Calu3 (cell line): Measurements from ENCODE around the gene RUFY3. TPM values are rescaled to one million over a fixed set of nuclear protein-coding genes. Genes with fewer than 3 reads are reported as not detected.

Experiments
- BruUV-seq: library from RNA; stranded (reverse); fragments of 400-500 nt; replicated peaks from 2 replicates; lab custom pipeline; 2021; lab: Mats Ljungman, UMichigan
- CTCF ChIA-PET: fragments of 300-600 bp; sonication (Branson Sonifier 250); formaldehyde crosslinking; loops from one replicate; lab custom pipeline; 2022; ENCODE audit warnings: antibody characterized with exemption; lab: Charles Lee
- DNase-seq: peaks from one replicate; pipeline ENCODE4 v3.0.0; 2022
- H3K27ac Mint-ChIP-seq: one replicate; pipeline ENCODE4 v1.8.0; 2022; ENCODE audit warnings: mixed read lengths; ENCODE audit not compliant: unreplicated experiment
- H3K27me3 Mint-ChIP-seq: one replicate; pipeline ENCODE4 v1.8.0; 2022; ENCODE audit warnings: mixed read lengths; ENCODE audit not compliant: unreplicated experiment
- H3K36me3 Mint-ChIP-seq: one replicate; pipeline ENCODE4 v1.8.0; 2022; ENCODE audit warnings: mild to moderate bottlenecking, moderate library complexity, mixed read lengths; ENCODE audit not compliant: insufficient read depth, unreplicated experiment
- H3K4me1 Mint-ChIP-seq: one replicate; pipeline ENCODE4 v1.8.0; 2022; ENCODE audit warnings: mild to moderate bottlenecking, low read depth, mixed read lengths; ENCODE audit not compliant: unreplicated experiment
- H3K4me3 Mint-ChIP-seq: one replicate; pipeline ENCODE4 v1.8.0; 2022; ENCODE audit warnings: mild to moderate bottlenecking, low read depth, moderate library complexity, mixed read lengths; ENCODE audit not compliant: unreplicated experiment
- H3K9me3 Mint-ChIP-seq: one replicate; pipeline ENCODE4 v1.8.0; 2022; ENCODE audit warnings: low read depth, mixed read lengths; ENCODE audit not compliant: unreplicated experiment
- intact Hi-C: fragments of 100-400 bp; cut with micrococcal nuclease; formaldehyde crosslinking; loops from one replicate; pipeline ENCODE4 v1.10.0; 2022; ENCODE audit not compliant: unreplicated experiment
- total RNA-seq: library from RNA; stranded (reverse); gene quantifications from 2 replicates; pipeline ENCODE4 v1.2.3, GENCODE V29; 2022
- TF ChIP-seq, protein P1 (sequence below): fragments of 200-600 bp; IDR thresholded peaks from one replicate; pipeline ENCODE4 v1.8.0; 2022; ENCODE audit warnings: antibody characterized with exemption; ENCODE audit not compliant: unreplicated experiment

Gene RUFY3
- total RNA-seq, 1 experiment from 2014 or later, result 25.8 TPM

DNA sequence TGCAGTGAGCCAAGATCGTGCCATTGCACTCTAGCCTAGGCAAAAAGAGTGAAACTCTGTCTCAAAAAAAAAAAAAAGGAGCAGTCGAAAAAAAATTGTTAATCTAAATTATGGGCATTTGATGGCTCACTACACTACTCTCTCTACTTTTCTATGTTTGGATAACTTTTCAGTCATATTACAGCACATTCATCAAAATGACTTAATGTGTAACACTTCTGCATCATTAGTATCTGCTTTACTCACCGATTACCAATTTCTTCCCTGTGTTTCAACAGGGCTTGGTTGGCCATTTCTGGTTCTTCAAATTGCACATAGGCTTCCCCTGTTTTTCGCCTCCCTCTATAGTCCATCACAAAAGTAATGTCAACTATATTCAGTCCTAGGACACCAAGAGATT, 109.5 kb downstream of the RUFY3 start:
- intact Hi-C loops, result loop anchor here (10.0 kb wide), 1 partner anchor 126 kb away; no protein-coding TSS in a partner anchor
- no peak overlapping the region for H3K27ac Mint-ChIP-seq
- H3K4me1 Mint-ChIP-seq, result peaks cover under 1% of the 10 kb centered on the region
- TF ChIP-seq, protein P1, sequence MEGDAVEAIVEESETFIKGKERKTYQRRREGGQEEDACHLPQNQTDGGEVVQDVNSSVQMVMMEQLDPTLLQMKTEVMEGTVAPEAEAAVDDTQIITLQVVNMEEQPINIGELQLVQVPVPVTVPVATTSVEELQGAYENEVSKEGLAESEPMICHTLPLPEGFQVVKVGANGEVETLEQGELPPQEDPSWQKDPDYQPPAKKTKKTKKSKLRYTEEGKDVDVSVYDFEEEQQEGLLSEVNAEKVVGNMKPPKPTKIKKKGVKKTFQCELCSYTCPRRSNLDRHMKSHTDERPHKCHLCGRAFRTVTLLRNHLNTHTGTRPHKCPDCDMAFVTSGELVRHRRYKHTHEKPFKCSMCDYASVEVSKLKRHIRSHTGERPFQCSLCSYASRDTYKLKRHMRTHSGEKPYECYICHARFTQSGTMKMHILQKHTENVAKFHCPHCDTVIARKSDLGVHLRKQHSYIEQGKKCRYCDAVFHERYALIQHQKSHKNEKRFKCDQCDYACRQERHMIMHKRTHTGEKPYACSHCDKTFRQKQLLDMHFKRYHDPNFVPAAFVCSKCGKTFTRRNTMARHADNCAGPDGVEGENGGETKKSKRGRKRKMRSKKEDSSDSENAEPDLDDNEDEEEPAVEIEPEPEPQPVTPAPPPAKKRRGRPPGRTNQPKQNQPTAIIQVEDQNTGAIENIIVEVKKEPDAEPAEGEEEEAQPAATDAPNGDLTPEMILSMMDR, result no peak
- H3K4me3 Mint-ChIP-seq, result no peak overlapping the region
- no peak for DNase-seq
- peaks cover 53% of the 10 kb centered on the region for H3K36me3 Mint-ChIP-seq
- CTCF ChIA-PET, result no interaction called here
- no TSS peak for BruUV-seq
- no peaks in the 10 kb centered on the region for H3K9me3 Mint-ChIP-seq
- H3K27me3 Mint-ChIP-seq, result no peaks in the 10 kb centered on the region

- intact Hi-C loops, result loop anchor here (10.0 kb wide), 1 partner anchor 129 kb away; no protein-coding TSS in a partner anchor
- H3K36me3 Mint-ChIP-seq, result peaks cover 57% of the 10 kb centered on the region
- no TSS peak for BruUV-seq
- CTCF ChIA-PET, result no interaction called here
- no peak for DNase-seq
- no peak overlapping the region for H3K4me3 Mint-ChIP-seq
- no peak overlapping the region for H3K27ac Mint-ChIP-seq
- H3K9me3 Mint-ChIP-seq, result no peaks in the 10 kb centered on the region
- H3K4me1 Mint-ChIP-seq, result peaks cover 9% of the 10 kb centered on the region
- H3K27me3 Mint-ChIP-seq, result no peaks in the 10 kb centered on the region
- TF ChIP-seq, protein P1, result no peak
Observed at GRCh38 chr4:70833675-70834074, 111.9 kb downstream of the RUFY3 start.

- BruUV-seq, result no TSS peak
- CTCF ChIA-PET, result interaction anchor here (1.0 kb wide), 1 partner anchor 66 kb away, joined by 5 read pairs; no protein-coding TSS in a partner anchor
- peaks cover 9% of the 10 kb centered on the region for H3K4me1 Mint-ChIP-seq
Observed at GRCh38 chr4:70836081-70836480, 114.3 kb downstream of the RUFY3 start.

DNA sequence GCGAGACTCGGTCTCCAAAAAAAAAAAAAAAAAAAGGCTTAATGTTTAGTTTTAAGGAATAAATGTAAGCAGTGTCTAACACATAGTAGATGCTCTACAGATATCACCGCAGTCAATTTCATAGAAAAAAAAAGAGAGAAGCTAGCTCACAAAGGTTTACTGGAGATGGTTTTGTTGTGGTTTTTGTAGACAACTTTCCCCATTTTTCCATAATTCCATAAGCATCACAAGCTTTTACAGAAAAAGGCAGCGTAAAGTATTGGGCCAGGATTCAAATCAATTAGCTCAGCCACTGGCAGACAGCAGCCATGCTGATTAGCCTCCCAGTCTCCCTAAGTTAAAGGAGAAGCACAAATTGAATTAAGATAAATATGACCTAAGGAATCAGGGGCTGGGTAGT, 116.4 kb downstream of the RUFY3 start:
- Mint-ChIP-seq H3K4me3 (peak overlapping the region; percentile 93), H3K27ac (no peak overlapping the region), H3K27me3 (no peaks in the 10 kb centered on the region), H3K9me3 (no peaks in the 10 kb centered on the region), H3K4me1 (peaks cover 9% of the 10 kb centered on the region), H3K36me3 (peaks cover 42% of the 10 kb centered on the region)
- TF ChIP-seq, protein P1, result no peak
- CTCF ChIA-PET, result interaction anchor here (0.5 to 0.7 kb wide), 3 partner anchors 172 to 1011 kb away, joined by 3 read pairs; no protein-coding TSS in a partner anchor
- no peak for DNase-seq
- intact Hi-C loops, result loop anchor here (10.0 kb wide), 1 partner anchor 133 kb away; no protein-coding TSS in a partner anchor
- no TSS peak for BruUV-seq

More at GRCh38 chr4:70836081-70836480, 114.3 kb downstream of the RUFY3 start:
- TF ChIP-seq, protein P1, result no peak
- no peak overlapping the region for H3K27ac Mint-ChIP-seq
- H3K27me3 Mint-ChIP-seq, result no peaks in the 10 kb centered on the region
- peak overlapping the region; percentile 93 for H3K4me3 Mint-ChIP-seq
- H3K36me3 Mint-ChIP-seq, result peaks cover 58% of the 10 kb centered on the region
- intact Hi-C loops, result loop anchor here (10.0 kb wide), 1 partner anchor 131 kb away; no protein-coding TSS in a partner anchor
- no peak for DNase-seq
- no peaks in the 10 kb centered on the region for H3K9me3 Mint-ChIP-seq
